ENCODE results near the gene TAF6.

TAF6 gene

GRCh38 chr7:100102950-100103840 is 16.0 kb downstream of the TAF6 start:
- DNase-seq (no peak), ATAC-seq (replicated peaks) (no peak)
- Mint-ChIP-seq H3K27ac (peak overlapping the region; percentile 82 to 98), H3K27me3 (no peaks in the 10 kb centered on the region), H3K4me1 (ENCODE audit: low read depth in 2 of 2) (peaks cover 25 to 27% of the 10 kb centered on the region in 2 donors), H3K4me3 (peak overlapping the region; percentile 76 to 96), H3K9me3 (no peaks in the 10 kb centered on the region), H3K36me3 (ENCODE audit: insufficient read depth) (peaks cover 49% of the 10 kb centered on the region)

- Mint-ChIP-seq H3K4me1 (ENCODE audit: low read depth in 2 of 2) (peaks cover 29 to 30% of the 10 kb centered on the region in 2 donors), H3K36me3 (ENCODE audit: insufficient read depth) (peaks cover 68% of the 10 kb centered on the region), H3K9me3 (no peaks in the 10 kb centered on the region)
Observed at GRCh38 chr7:100101016-100101862, 17.9 kb downstream of the TAF6 start, which contains the start of the genes AP4M1 and MCM7. TSS of gene AP4M1 (plus strand) at chr7:100101643. CDS start at chr7:100101715, 72 bp downstream. TSS of gene MCM7 (minus strand) at chr7:100101397. CDS start at chr7:100101294, 103 bp downstream.

GRCh38 chr7:100100420-100101015 is 18.6 kb downstream of the TAF6 start:
- peak; percentile 79 to 87 (median 84) for DNase-seq
- H3K36me3 Mint-ChIP-seq (ENCODE audit: insufficient read depth) = peaks cover 75% of the 10 kb centered on the region
- peak; percentile 75 for ATAC-seq (replicated peaks)
- no peaks in the 10 kb centered on the region for H3K27me3 Mint-ChIP-seq
- H3K27ac Mint-ChIP-seq = peak overlapping the region; percentile 98 to 99
- peak overlapping the region; percentile 92 to 96 for H3K4me3 Mint-ChIP-seq
- H3K9me3 Mint-ChIP-seq = no peaks in the 10 kb centered on the region
- peaks cover 30 to 32% of the 10 kb centered on the region in 2 donors for H3K4me1 Mint-ChIP-seq (ENCODE audit: low read depth in 2 of 2)

More at GRCh38 chr7:100101016-100101862, 17.9 kb downstream of the TAF6 start, which contains the start of the genes AP4M1 and MCM7:
- Mint-ChIP-seq H3K4me3 (peak within 1 kb of the TSS; percentile 92 to 96), H3K27me3 (no peaks in the 10 kb centered on the region), H3K27ac (peak within 1 kb of the TSS; percentile 98 to 99)
- peak; percentile 91 to 93 (median 93) for DNase-seq
- ATAC-seq (replicated peaks) = peak; percentile 82

- Mint-ChIP-seq H3K27me3 (no peaks in the 10 kb centered on the region), H3K4me1 (ENCODE audit: low read depth in 2 of 2) (peaks cover 30 to 32% of the 10 kb centered on the region in 2 donors), H3K36me3 (ENCODE audit: insufficient read depth) (peaks cover 86% of the 10 kb centered on the region), H3K27ac (peak overlapping the region; percentile 98 to 99), H3K9me3 (no peaks in the 10 kb centered on the region), H3K4me3 (peak overlapping the region; percentile 92 to 96)
- ATAC-seq (replicated peaks) (no peak), DNase-seq (no peak)
Observed at GRCh38 chr7:100099452-100099851, 19.7 kb downstream of the TAF6 start.

GRCh38 chr7:100098913-100099312 is 20.2 kb downstream of the TAF6 start:
- Mint-ChIP-seq H3K27ac (peak overlapping the region; percentile 98 to 99), H3K4me3 (peak overlapping the region; percentile 92 to 96), H3K9me3 (no peaks in the 10 kb centered on the region), H3K4me1 (ENCODE audit: low read depth in 2 of 2) (peaks cover 30 to 32% of the 10 kb centered on the region in 2 donors), H3K27me3 (no peaks in the 10 kb centered on the region), H3K36me3 (ENCODE audit: insufficient read depth) (peaks cover 91% of the 10 kb centered on the region)
- ATAC-seq (replicated peaks) = no peak
- no peak for DNase-seq

- Mint-ChIP-seq H3K27me3 (no peaks in the 10 kb centered on the region), H3K9me3 (no peaks in the 10 kb centered on the region), H3K36me3 (ENCODE audit: insufficient read depth) (peaks cover 100% of the 10 kb centered on the region), H3K4me1 (ENCODE audit: low read depth in 2 of 2) (peaks cover 21 to 35% of the 10 kb centered on the region in 2 donors), H3K27ac (peak overlapping the region in 1 of 2 donors; percentile 7), H3K4me3 (peak overlapping the region in 1 of 2 donors; percentile 51)
- no peak for ATAC-seq (replicated peaks)
- DNase-seq = no peak
Observed at GRCh38 chr7:100095704-100096103, 23.5 kb downstream of the TAF6 start.

GRCh38 chr7:100095289-100095688 is 23.9 kb downstream of the TAF6 start:
- no peak for DNase-seq
- H3K9me3 Mint-ChIP-seq = no peaks in the 10 kb centered on the region
- H3K4me1 Mint-ChIP-seq (ENCODE audit: low read depth in 2 of 2) = peaks cover 23 to 34% of the 10 kb centered on the region in 2 donors
- peaks cover 96% of the 10 kb centered on the region for H3K36me3 Mint-ChIP-seq (ENCODE audit: insufficient read depth)
- no peak for ATAC-seq (replicated peaks)
- peak overlapping the region in 1 of 2 donors; percentile 51 for H3K4me3 Mint-ChIP-seq
- no peak overlapping the region for H3K27ac Mint-ChIP-seq
- no peaks in the 10 kb centered on the region for H3K27me3 Mint-ChIP-seq

GRCh38 chr7:100093925-100094486 is 25.2 kb downstream of the TAF6 start:
- Mint-ChIP-seq H3K9me3 (no peaks in the 10 kb centered on the region), H3K27ac (peak overlapping the region in 1 of 2 donors; percentile 75), H3K4me3 (no peak overlapping the region), H3K36me3 (ENCODE audit: insufficient read depth) (peaks cover 89% of the 10 kb centered on the region), H3K27me3 (no peaks in the 10 kb centered on the region), H3K4me1 (ENCODE audit: low read depth in 2 of 2) (peaks cover 21 to 32% of the 10 kb centered on the region in 2 donors)
- DNase-seq (no peak), ATAC-seq (replicated peaks) (no peak)

GRCh38 chr7:100093498-100093897 is 25.7 kb downstream of the TAF6 start:
- no peak for DNase-seq
- H3K9me3 Mint-ChIP-seq = no peaks in the 10 kb centered on the region
- no peak overlapping the region for H3K4me3 Mint-ChIP-seq
- peaks cover 88% of the 10 kb centered on the region for H3K36me3 Mint-ChIP-seq (ENCODE audit: insufficient read depth)
- H3K27ac Mint-ChIP-seq = peak overlapping the region in 1 of 2 donors; percentile 75
- no peaks in the 10 kb centered on the region for H3K27me3 Mint-ChIP-seq
- no peak for ATAC-seq (replicated peaks)
- H3K4me1 Mint-ChIP-seq (ENCODE audit: low read depth in 2 of 2) = peaks cover 16 to 26% of the 10 kb centered on the region in 2 donors

GRCh38 chr7:100093054-100093453 is 26.1 kb downstream of the TAF6 start:
- peaks cover 13 to 24% of the 10 kb centered on the region in 2 donors for H3K4me1 Mint-ChIP-seq (ENCODE audit: low read depth in 2 of 2)

GRCh38 chr7:100091411-100092181 is 27.6 kb downstream of the TAF6 start:
- peak overlapping the region in 1 of 2 donors; percentile 55 for H3K27ac Mint-ChIP-seq
- no peak for ATAC-seq (replicated peaks)
- H3K27me3 Mint-ChIP-seq = no peaks in the 10 kb centered on the region
- no peaks in the 10 kb centered on the region for H3K9me3 Mint-ChIP-seq
- H3K4me1 Mint-ChIP-seq (ENCODE audit: low read depth in 2 of 2) = peaks cover 11 to 19% of the 10 kb centered on the region in 2 donors
- no peak overlapping the region for H3K4me3 Mint-ChIP-seq
- H3K36me3 Mint-ChIP-seq (ENCODE audit: insufficient read depth) = peaks cover 76% of the 10 kb centered on the region
- no peak for DNase-seq

More at GRCh38 chr7:100093054-100093453, 26.1 kb downstream of the TAF6 start:
- Mint-ChIP-seq H3K27me3 (no peaks in the 10 kb centered on the region), H3K36me3 (ENCODE audit: insufficient read depth) (peaks cover 87% of the 10 kb centered on the region), H3K4me3 (no peak overlapping the region), H3K27ac (peak overlapping the region in 1 of 2 donors; percentile 75), H3K9me3 (no peaks in the 10 kb centered on the region)
- no peak for DNase-seq
- no peak for ATAC-seq (replicated peaks)
